Sigmoid colon (tissue), 3 donors: ENCODE data around the gene SCLY.

Source experiments
- CTCF ChIP-seq, 4 experiments: fragments of 450-650 bp in 3 of 4; fragments of 200-600 bp in 1 of 4; IDR thresholded peaks; one replicate each; pipeline ENCODE4 v1.5.1; 2016 to 2019; ENCODE audit warnings: antibody characterized with exemption in 4 of 4, mild to moderate bottlenecking in 3 of 4, moderate library complexity in 2 of 4
- POLR2A ChIP-seq, 2 donors: fragments of 450-650 bp; IDR thresholded peaks; one replicate each; pipeline ENCODE4 v1.6.1; 2016; ENCODE audit warnings: antibody characterized with exemption in 2 of 2, mild to moderate bottlenecking in 2 of 2, moderate library complexity in 2 of 2

DNA sequence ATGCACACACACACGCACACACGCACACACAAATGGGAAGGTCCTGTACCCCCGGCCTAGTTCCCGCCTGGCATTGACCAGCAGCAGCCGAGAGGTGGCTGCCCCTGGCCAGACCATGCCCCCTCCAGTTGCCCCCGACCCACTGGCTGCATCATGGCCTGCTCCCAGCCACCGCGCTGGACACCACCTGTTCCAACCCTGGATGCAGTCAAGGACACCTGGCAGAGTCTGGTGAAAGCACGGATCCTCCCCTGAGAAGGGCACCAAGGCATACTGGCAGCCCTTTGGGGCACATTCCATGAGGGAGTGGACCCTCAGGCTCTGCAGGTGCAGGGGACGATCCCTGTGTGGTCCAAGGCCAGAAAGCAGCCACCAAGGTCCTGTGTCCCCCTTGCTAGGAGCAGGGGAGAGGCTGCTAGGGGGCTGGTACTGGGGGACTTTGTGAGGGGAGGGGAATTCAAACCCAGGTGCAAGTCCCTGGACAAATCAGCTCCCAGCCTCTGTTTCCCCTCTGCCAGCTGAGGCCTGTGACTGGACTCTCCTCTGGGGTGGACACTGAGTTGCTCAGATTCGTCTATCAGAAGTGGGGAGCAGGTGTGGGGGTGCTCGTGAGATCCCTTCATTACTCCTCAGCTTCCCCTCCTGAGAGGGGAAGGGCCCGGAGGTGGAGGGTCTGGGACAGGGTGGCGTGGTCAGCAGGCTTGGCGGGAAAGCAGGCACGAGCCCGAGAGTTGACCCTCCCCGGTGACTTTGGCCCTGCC, 42.8 kb downstream of the SCLY start:
- TF ChIP-seq POLR2A (IDR thresholded peaks at IDR 0.05) = no peak
- no peak for TF ChIP-seq CTCF (IDR thresholded peaks at IDR 0.05)
